ENCODE measurements around the gene IL36G. TPM values are rescaled to one million over a fixed set of nuclear protein-coding genes. Genes with fewer than 3 reads are reported as not detected.

The IL36G gene
- total and polyA plus RNA-seq, 2 experiments from 2014 or later: not detected

DNA sequence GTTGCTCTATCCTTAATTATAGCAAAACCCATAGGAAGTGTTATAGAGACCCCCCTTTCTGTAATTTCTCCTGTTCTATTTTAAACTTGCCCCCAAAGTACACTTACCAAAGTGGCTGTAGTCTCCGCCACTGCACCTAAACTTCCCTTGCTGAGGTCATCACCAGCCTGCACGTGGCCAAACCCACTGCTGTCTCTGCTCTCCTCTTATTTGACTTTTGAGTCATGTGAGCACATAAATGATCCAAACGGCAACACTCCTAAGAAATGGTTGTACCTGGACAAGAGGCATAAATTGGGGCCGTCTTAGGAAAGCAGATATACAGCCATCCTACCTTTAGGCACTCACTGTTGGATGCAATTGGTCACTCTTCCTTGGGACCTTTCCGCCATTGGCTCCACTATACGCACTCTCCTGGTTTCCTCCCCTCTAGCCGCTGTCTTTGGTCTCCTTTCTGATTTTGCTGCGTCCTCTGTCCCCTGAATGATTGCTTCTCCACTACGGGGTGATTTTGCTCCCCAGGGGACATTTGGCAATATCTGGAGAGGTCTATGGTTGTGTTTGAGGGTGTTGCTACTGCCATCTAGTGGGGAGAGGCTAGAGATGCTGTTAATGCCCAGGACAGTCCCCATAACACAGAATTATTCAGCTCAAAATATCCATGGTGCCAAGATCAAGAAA, 19.2 kb upstream of the IL36G start:
- no peak for TF ChIP-seq CREB1 (CRISPR knock-in tag; IDR thresholded peaks at IDR 0.05; ENCODE audit: low read depth)
- TF ChIP-seq, protein P1, sequence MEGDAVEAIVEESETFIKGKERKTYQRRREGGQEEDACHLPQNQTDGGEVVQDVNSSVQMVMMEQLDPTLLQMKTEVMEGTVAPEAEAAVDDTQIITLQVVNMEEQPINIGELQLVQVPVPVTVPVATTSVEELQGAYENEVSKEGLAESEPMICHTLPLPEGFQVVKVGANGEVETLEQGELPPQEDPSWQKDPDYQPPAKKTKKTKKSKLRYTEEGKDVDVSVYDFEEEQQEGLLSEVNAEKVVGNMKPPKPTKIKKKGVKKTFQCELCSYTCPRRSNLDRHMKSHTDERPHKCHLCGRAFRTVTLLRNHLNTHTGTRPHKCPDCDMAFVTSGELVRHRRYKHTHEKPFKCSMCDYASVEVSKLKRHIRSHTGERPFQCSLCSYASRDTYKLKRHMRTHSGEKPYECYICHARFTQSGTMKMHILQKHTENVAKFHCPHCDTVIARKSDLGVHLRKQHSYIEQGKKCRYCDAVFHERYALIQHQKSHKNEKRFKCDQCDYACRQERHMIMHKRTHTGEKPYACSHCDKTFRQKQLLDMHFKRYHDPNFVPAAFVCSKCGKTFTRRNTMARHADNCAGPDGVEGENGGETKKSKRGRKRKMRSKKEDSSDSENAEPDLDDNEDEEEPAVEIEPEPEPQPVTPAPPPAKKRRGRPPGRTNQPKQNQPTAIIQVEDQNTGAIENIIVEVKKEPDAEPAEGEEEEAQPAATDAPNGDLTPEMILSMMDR (conservative IDR thresholded peaks at IDR 0.05; ENCODE audit: low read depth in 2 of 2): peak; percentile 81 to 84
- no peak overlapping the region for H3K4me3 Mint-ChIP-seq
- H3K27me3 ChIP-seq (ENCODE audit: insufficient read depth): no peaks in the 10 kb centered on the region
- H3K36me3 ChIP-seq (ENCODE audit: insufficient read depth): no peaks in the 10 kb centered on the region
- no peaks in the 10 kb centered on the region for H3K4me1 Mint-ChIP-seq
- H3K36me3 Mint-ChIP-seq (ENCODE audit: low read depth): no peaks in the 10 kb centered on the region
- no peaks in the 10 kb centered on the region for H3K9me2 ChIP-seq (ENCODE audit: insufficient read depth)
- H4K20me1 ChIP-seq (replicated peaks; ENCODE audit: insufficient read depth): no peaks in the 10 kb centered on the region
- H3K9me3 Mint-ChIP-seq: no peaks in the 10 kb centered on the region
- peak overlapping the region; percentile 88 for H2AFZ ChIP-seq
- DNase-seq (ENCODE audit: low spot score) (peak; percentile 76), ATAC-seq (peak; percentile 92)
- no peaks in the 10 kb centered on the region for H3K79me2 ChIP-seq (replicated peaks; ENCODE audit: insufficient read depth)
- no peak overlapping the region for H3K27ac ChIP-seq (ENCODE audit: low read depth)
- no peak overlapping the region for H3K4me3 ChIP-seq
- H3K4me2 ChIP-seq: peak overlapping the region; percentile 49
- peaks cover 4% of the 10 kb centered on the region; the same call in 1 of the 2 replicates for H3K4me1 ChIP-seq (ENCODE audit: insufficient read depth)
- peaks cover 2% of the 10 kb centered on the region for H3K27me3 Mint-ChIP-seq (ENCODE audit: insufficient read depth, low read depth, poor library complexity)
- no peaks in the 10 kb centered on the region for H3F3A ChIP-seq (replicated peaks; ENCODE audit: low read depth)
- no peak overlapping the region for H3K27ac Mint-ChIP-seq

GRCh38 chr2:112959109-112959812, 18.5 kb upstream of the IL36G start:
- no peak overlapping the region for H3K4me3 ChIP-seq
- H3K4me1 Mint-ChIP-seq: no peaks in the 10 kb centered on the region
- no peaks in the 10 kb centered on the region for H3K9me3 Mint-ChIP-seq
- H2AFZ ChIP-seq: peak overlapping the region; percentile 40; the same call in 1 of the 2 replicates
- peaks cover 2% of the 10 kb centered on the region for H3K27me3 Mint-ChIP-seq (ENCODE audit: insufficient read depth, low read depth, poor library complexity)
- peaks cover 4% of the 10 kb centered on the region; the same call in 1 of the 2 replicates for H3K4me1 ChIP-seq (ENCODE audit: insufficient read depth)
- no peaks in the 10 kb centered on the region for H3K36me3 ChIP-seq (ENCODE audit: insufficient read depth)
- H3K4me2 ChIP-seq: peak overlapping the region; percentile 49
- no peak overlapping the region for H3K27ac Mint-ChIP-seq
- H3K27me3 ChIP-seq (ENCODE audit: insufficient read depth): no peaks in the 10 kb centered on the region
- DNase-seq (ENCODE audit: low spot score): peak; percentile 74
- H3K27ac ChIP-seq (ENCODE audit: low read depth): no peak overlapping the region
- H3K4me3 Mint-ChIP-seq: no peak overlapping the region
- H3K36me3 Mint-ChIP-seq (ENCODE audit: low read depth): no peaks in the 10 kb centered on the region
- ATAC-seq: peak; percentile 67
- H3K9me2 ChIP-seq (ENCODE audit: insufficient read depth): no peaks in the 10 kb centered on the region
- TF ChIP-seq, protein P1 (conservative IDR thresholded peaks at IDR 0.05; ENCODE audit: low read depth in 2 of 2): peak; percentile 59 to 69; a peak in 3 of 4 replicates
- TF ChIP-seq, protein P2, sequence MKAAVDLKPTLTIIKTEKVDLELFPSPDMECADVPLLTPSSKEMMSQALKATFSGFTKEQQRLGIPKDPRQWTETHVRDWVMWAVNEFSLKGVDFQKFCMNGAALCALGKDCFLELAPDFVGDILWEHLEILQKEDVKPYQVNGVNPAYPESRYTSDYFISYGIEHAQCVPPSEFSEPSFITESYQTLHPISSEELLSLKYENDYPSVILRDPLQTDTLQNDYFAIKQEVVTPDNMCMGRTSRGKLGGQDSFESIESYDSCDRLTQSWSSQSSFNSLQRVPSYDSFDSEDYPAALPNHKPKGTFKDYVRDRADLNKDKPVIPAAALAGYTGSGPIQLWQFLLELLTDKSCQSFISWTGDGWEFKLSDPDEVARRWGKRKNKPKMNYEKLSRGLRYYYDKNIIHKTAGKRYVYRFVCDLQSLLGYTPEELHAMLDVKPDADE (IDR thresholded peaks at IDR 0.05): no peak
- TF ChIP-seq REST (IDR thresholded peaks at IDR 0.05; ENCODE audit: unreplicated experiment): no peak
- H3F3A ChIP-seq (replicated peaks; ENCODE audit: low read depth): no peaks in the 10 kb centered on the region
- H4K20me1 ChIP-seq (replicated peaks; ENCODE audit: insufficient read depth): no peaks in the 10 kb centered on the region
- no peaks in the 10 kb centered on the region for H3K79me2 ChIP-seq (replicated peaks; ENCODE audit: insufficient read depth)

All from GM23338 (cell line).